GM11168 (cell line): ENCODE results near the gene KCNK13.

Experiments
- in situ Hi-C: fragments of 300-500 bp; cut with MboI; formaldehyde crosslinking; loops from one replicate; pipeline ENCODE4 v1.12.0; 2022; ENCODE audit warnings: low sequenced_read_pairs; ENCODE audit not compliant: unreplicated experiment

KCNK13 gene

DNA sequence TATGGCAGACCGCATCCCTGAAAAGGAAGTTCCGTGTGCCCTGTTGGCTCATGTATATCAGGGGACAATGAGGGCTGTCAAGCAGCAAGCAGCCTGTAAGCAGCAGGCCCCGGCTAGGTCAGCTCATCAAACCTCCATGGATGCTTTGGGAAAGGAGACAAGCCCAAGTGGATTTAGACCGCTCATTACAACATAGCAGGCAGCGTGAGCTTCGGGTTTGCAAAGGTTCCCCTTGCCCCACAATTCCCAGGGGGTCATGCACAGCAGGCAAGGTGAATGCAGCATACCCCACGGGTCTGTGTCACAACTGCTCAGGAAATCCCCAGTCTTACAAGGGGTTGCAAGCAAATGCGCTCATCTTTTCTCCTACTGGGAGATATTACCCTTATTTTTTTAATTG, 54.6 kb downstream of the KCNK13 start:
- in situ Hi-C loops, result no loop called here

DNA sequence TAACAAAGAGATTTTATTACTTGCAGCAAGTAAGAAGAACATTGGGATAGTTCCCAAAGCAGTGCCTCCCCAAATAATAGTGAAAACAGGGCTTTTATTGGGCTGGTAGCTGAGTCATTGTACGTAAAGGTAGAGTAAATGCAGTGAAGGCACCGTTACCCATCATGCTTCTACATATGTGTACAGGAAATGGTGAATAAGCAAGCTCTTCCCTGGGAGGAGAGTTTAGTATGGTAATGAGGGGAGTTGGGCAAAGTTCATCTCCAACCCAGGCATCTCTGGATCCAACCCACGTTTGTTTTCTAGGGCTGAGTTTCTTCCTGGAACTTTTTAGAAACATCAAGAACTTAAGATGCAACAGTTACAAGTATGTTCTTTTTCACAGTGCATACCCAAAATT, 56.2 kb downstream of the KCNK13 start:
- in situ Hi-C loops, result no loop called here

- in situ Hi-C loops, result no loop called here
Measured at GRCh38 chr14:90126260-90126659, 64.5 kb downstream of the KCNK13 start.

DNA sequence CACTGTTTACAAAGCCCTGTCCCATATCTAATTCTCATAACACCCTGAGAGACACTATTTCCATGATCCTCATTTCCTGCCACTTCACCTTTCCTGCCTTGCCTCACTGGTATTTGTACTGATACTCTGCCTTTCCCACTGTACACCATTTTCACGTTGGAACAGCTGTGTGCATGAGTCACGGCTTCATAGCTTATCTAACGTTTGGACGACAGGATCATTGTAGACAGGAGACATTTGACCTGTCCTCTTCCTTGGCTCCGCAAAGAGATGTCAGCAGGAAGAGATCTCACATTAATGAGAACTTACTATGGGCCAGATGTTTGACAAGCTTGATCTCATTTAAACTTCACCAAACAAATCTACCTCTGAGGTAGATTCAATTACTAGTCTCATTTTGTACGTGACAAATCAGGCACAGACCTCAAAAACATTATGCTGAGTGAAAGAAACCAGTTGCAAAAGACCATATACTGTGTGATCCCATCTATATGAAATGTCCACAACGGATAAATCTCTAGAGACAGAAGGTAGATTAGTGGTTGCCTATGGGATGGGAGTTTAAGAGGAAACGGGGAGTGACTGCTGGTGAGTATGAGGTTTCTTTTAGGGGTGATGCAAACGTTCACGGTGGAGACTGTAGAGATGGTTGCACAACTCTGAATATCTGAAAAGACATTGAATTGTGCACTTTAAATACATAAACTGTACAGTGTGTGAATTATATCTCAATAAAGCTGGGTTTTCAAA, 71.2 kb downstream of the KCNK13 start:
- in situ Hi-C loops, result no loop called here

GRCh38 chr14:90136904-90137303, 75.1 kb downstream of the KCNK13 start:
- in situ Hi-C loops, result no loop called here

DNA sequence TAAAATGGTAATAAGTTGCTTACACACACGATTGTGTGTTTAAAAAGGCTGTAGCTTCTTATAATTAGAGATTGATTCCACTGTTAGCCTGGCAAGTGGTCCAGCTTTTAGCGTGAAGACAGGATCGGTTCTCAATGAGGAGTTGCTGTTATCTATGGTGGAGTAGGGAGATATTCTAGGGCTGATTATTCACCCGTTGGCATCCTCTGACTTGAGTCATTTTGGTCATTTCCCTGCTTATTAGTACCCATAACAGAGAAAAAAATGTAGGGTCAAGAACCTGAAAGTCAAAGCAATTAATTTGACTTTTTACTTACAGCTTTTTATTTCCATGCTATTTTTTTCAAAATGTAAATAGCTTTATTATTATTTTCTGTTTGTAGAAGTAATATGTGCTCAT, 76.0 kb downstream of the KCNK13 start:
- in situ Hi-C loops, result no loop called here

GRCh38 chr14:90139199-90139598, 77.4 kb downstream of the KCNK13 start:
- in situ Hi-C loops, result no loop called here

DNA sequence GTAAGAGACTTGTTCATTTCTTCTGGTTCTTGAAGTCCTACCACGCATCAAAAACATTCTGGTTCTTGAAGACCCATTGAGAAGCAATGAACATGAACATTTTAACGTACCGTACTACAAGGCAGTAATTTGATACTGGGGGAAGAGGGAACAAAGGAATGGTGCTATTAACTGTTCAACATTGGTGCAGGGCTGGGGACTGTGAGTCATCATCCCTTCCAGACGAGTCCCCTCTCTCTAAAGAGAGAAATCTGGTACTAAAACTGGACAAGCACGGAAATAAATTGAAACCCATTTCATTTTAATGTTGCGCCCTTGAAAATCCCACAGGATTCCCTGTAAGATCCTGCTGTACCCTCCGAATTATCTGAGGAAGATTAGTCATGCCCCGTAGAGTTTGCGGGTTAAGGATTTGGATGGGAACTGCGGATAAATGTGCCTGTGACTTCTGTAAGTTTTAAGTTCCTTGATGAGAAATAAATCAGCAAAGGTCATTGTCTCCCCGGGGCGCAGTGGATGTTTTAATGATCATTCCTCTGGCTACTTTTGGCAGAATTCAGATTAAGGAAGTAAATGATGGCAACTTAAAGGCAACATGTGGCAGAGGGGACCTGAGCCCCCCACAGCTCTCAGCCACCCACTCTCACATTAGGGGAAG, 78.6 kb downstream of the KCNK13 start:
- in situ Hi-C loops, result no loop called here

GRCh38 chr14:90140956-90141316, 79.1 kb downstream of the KCNK13 start:
- in situ Hi-C loops, result no loop called here

- in situ Hi-C loops, result no loop called here
Measured at GRCh38 chr14:90153429-90153828, 91.6 kb downstream of the KCNK13 start.

DNA sequence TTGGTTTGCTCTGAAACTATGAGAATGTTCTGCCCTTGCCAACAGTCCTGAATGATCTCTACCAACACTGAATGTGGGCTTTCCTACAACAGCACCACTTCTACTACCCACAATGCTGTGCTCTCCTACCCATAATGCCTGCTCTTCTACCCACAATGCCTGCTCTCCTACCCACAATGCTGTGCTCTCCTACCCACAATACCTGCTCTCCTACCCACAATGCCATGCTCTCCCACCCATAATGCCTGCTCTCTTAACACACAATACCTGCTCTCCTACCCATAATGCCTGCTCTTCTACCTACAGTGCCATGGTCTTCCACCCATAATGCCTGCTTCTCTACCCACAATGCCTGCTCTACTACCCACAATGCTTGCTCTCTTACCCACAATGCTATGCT, 92.3 kb downstream of the KCNK13 start:
- in situ Hi-C loops, result no loop called here

GRCh38 chr14:90159146-90159545, 97.4 kb downstream of the KCNK13 start:
- in situ Hi-C loops, result no loop called here

GRCh38 chr14:90159688-90160087, 97.9 kb downstream of the KCNK13 start:
- in situ Hi-C loops, result no loop called here

GRCh38 chr14:90161129-90161528, 99.3 kb downstream of the KCNK13 start:
- in situ Hi-C loops, result no loop called here

- in situ Hi-C loops, result no loop called here
Measured at GRCh38 chr14:90168425-90169105, 106.8 kb downstream of the KCNK13 start.

- in situ Hi-C loops, result no loop called here
Measured at GRCh38 chr14:90175631-90176030, 113.8 kb downstream of the KCNK13 start.

DNA sequence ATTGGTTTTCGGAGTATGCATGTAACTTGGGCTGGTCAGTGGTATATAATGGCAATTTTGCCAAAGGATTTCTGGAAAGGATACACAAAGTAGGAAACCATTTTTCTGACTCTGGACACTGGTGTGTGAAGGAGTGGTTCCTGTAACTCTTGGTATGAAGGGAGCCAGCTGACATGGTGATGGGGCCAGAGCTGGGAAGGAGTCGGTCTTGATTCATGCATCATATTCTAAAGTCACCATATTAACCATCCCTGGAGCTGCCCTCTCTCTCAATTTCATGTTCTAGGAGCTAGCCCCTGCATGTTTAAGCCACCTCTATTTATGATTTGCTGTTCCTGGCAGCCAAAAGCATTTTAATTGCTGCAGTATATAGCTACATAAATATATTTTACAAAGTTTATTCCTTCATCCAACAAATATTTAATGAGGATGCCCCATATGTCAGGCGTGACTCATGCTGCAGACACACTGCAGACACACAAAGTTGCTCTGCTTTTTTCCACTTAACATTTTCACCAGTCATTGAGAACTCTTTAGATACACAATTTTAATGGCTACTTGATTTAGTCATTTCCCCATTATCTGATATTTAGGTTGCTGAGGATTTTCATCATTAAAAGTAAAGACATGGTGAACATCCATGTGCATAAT, 115.9 kb downstream of the KCNK13 start:
- in situ Hi-C loops, result no loop called here

DNA sequence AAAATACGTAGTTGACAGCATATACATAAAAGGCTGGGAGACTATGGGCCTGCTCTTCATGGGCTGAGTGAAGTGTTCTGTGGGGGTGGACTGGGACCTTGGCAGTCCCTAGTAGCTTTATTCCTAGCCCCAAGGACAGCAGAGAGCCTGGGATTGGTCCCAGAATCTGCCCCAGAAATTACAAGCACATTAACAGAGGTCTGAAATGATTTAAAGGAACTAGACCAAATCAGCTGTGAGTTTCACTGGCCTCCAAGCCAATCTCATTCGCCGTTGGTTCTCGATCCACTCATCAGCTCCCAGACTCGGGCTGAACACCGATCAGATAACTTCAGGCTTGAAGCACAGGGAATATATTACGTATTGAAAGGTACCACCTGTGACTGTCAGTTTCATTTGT, 117.6 kb downstream of the KCNK13 start:
- in situ Hi-C loops, result no loop called here

DNA sequence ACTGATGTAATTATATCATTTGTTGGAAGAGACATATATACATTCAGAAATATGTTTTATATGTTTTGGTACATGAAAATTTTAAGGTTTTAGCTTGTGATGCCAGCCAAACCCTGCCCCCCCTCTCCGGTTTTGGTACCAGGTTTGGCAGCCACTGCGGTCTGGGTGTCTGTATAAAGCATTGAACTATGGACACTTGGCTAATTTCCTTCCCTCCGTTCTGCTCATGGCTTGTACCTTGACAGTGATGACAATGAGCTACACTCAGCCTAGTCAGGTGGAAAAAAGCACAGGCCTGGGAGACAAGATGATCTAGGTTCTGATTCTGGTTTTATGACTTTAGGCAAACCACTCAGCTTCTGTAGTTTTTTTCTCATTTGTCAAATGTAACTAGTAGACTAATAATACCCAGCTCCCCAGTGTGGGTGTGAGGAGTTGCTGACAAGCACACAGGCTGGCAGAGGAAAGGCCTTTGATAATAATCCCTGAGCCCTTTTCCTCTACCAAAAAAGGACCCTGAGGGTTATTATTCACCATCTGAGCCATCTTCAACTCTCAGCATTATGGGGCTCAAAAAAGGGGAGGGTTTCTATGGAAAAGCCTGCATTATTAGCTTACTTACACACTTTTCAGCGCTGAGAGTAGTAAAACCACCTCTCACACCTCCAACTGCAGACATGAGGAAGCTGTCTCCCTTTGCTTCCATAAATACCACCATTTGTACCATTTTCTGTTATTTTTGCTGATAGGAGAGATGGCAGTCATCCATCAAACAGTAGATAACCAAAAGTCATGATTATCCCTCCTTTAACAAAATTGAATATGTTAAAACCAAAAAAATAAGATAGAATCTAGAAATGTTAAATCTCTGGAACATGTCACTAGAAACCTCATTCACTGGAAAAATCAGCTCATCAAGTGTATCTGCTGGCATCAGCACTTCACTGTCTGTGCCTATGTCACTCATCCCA, 118.3 kb downstream of the KCNK13 start:
- in situ Hi-C loops, result no loop called here

- in situ Hi-C loops, result no loop called here
Measured at GRCh38 chr14:90184094-90184493, 122.3 kb downstream of the KCNK13 start.
